DMS153 (cell line): ENCODE measurements around the gene CCDC51.
"Not testable (repeated sequence)": the region's sequence is repeated elsewhere in the genome, so short reads cannot be mapped to it uniquely, and the experiment has no call there.

Source experiments
- DNase-seq: peaks from one replicate; lab custom pipeline; 2025; lab: John Stamatoyannopoulos, UW

CCDC51 gene

DNA sequence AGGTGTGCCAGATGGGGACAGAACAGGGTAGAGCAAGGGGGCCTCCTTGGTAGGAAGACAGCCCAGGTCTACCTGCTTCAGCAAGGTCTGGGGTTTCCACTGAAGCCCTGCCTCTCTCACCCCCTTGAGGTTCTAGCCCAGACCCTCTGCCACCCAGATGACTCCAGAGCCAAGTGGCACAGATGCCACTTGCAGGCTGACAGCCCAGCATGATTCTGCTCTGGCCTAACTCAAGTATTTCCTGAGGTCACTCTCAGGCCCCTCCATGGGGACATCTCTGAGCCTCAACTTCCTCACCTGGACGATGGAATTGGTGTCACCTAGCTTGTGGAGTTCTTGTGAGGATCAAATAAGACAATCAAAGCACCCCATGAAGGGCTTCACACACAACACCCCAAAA, 33.9 kb downstream of the CCDC51 start:
- DNase-seq: no peak

DNA sequence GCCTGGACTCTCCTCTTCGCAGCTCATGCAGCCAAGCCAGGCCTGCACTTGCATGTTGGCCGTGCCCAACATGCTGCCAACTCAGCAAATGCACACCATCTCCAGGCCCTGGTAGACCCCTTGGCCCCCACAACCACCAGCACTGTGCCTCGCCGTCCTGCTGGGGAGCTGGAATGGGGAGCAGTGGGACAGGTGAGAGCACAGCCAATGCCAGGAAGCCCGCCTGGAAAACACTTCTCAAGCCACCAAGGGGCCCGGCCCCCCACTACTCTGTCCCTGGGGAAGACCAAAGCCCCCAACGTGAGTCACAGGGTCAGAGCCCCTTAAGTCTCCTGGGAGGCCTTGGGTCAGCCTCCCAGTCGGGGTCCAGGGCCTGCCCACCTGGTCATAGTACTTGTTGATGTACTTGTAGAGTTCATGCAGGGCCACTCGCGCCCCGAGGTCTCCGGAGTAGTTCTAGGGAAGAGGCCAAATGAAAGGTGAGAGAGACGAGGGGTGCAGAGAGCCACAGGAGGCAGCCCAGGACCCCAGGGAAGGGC, 34.5 kb downstream of the CCDC51 start:
- DNase-seq: no peak

DNA sequence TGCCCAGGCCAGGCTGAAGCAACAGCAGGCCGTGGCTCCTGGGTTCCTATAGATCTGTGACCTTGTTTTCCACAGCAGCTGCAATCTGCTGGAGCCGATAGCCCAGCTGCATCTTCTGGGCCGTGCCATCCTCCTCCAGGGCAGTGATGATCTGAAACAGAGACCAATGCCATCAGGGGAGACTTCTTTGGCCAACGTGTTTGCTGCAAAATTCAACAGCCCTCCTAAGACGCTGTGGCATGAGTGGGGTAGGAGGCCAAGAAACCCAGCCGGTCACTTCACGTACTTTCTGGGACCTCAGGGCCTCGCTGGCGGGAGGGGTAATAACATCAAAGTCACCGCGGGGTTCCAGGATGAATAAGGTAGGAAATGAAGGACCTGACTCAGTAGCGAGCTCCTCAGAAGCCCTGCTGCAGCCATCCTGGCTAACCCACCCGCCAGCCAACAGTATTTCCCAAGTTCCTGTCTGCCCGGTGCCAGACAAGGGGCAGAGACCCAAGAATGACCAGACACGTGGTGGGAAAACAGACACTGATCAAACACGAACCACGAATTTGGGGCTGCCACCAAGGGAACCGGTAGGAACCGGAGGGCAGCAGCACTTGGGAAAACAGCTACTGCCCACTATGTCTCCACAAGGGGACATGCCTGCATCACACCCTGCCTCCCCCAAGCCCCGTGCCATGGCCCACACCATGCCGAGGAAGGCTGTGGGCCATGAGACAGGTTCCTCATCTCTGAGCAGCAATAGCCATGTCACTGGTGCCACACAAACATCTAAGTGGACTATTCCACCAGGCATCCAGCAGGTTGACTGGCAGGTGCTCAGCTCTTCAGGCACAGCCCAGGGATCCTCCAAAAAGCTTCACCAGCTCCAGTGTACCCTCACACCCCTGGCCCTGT, 35.2 kb downstream of the CCDC51 start:
- no peak for DNase-seq

DNA sequence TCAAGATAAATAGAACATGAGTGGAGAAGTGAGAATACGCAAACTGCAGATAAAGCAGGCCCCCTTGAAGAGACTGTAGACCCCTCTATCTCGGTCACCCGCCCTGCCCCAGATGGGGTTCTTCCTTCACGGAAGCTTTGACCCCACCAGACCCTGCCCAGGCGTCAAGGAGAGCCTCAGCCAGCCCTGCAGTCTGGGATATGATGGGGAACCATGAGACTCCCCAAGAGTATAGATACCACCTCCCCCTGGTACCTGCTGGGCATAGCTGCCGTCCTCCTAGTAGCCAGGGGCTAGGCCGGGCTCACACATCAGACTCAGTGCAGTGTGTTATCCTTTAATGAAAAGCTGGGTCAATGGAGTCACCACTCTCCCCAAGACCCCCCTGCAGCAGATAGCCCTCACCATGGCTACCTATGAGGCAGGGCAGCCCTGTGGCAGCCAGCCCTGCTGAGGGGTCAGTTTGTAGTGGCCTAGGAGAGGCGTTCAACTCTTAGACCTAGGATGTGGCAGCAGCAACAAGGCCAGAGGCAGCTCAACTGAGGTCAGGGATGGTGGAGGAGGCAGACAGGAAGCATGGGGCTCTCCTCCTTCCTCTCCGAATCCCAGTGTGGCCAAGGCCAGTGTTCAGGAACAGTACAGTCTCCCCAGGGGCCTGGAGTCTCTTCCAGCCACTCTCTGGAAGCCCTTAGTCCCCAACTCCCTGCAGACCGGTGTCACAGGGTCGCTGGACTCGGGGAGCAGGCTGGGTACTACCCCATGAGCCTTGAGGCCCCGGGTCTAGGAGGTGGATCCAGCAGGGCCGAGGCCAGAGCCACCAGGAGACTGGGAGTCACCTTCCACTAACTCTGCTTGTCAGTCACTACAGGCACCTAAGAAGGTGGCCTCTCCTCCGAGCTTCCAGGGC, 36.1 kb downstream of the CCDC51 start:
- no peak for DNase-seq

DNA sequence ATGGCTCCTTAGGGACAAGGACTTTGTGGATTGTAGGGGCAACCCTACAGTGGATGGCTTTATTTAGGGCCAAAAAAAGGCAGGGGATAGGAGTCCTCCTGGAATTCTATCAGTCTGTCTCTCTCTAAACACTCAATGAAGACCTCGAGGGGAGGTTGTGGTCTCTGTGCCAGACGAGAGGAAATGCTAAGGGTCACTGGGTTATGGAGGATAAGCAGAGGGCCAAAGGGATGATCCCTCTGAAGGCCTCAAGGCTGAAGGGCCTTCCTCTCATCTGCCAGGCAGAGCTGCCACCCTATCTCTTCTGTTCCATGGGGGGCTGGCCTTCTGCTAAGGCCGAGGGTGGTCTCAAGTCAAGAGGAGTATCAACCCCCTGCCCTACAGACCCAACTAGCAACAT, 37.0 kb downstream of the CCDC51 start:
- no peak for DNase-seq

DNA sequence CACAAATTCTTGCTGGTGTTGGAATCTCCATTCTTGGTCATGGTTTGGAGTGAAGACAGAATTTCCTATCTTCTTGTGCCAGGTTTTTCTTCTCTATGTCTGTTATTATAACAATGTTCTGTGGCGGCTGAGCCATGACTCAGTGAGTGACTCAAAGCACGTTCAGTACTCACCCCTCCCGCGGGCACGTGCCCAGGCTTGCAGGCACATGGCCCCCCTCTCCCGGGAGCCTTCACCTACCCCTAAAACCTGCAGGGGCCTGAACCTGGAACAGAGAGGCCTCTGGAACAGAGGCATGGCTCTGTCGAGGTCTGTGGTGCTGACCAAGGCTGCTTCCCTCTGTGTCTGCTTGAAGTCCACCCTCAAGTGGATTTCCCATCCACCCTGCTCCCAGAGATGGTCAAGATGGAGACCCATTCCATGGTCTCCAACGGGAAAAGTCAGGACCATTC, 37.6 kb downstream of the CCDC51 start:
- DNase-seq: no peak

DNA sequence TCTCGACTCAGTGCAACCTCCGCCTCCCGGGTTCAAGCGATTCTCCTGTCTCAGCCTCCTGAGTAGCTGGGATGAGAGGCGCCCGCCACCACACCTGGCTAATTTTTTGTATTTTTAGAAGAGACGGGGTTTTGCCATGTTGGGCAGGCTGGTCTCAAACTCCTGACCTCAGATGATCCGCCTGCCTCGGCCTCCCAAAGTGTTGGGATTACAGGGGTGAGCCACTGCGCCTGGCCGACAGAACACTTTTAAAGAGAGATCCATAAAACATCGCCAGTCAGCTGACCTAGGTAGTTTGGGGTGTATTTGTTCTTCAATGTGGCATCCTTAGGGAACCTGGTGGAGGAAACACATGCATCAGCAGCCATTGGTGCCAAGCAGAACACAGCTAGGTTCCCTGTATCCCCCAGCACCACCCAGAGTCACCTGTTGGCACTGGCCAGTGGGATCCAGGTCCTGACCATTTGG, 38.5 kb downstream of the CCDC51 start:
- not testable (repeated sequence) for DNase-seq

DNA sequence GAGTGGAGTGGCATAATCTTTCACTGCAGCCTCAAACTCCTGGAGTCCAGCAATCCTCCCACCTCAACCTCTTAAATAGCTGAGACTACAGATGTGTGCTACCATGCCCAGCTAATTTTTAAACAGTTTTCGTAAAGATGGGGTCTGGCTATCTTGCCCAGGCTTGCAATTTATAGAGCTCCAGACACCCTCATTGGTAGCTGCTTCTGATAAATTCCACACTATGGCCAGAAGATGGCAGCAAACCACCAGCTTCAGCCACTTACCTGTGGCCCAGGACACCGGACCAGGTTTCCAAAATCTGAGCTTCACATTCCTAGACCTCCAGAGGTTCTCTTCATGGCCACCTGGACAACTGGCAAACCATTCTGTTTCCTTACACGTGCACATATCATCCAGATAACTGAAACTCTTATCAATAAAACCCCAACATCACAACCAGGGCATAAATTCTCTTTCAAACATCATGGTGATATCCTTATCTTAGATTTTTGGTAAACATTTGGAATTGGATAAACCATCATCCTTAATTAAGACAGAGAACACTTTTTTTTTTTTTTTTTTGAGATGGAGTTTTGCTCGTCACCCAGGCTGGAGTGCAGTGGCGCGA, 39.0 kb downstream of the CCDC51 start:
- DNase-seq: peak; percentile 1

DNA sequence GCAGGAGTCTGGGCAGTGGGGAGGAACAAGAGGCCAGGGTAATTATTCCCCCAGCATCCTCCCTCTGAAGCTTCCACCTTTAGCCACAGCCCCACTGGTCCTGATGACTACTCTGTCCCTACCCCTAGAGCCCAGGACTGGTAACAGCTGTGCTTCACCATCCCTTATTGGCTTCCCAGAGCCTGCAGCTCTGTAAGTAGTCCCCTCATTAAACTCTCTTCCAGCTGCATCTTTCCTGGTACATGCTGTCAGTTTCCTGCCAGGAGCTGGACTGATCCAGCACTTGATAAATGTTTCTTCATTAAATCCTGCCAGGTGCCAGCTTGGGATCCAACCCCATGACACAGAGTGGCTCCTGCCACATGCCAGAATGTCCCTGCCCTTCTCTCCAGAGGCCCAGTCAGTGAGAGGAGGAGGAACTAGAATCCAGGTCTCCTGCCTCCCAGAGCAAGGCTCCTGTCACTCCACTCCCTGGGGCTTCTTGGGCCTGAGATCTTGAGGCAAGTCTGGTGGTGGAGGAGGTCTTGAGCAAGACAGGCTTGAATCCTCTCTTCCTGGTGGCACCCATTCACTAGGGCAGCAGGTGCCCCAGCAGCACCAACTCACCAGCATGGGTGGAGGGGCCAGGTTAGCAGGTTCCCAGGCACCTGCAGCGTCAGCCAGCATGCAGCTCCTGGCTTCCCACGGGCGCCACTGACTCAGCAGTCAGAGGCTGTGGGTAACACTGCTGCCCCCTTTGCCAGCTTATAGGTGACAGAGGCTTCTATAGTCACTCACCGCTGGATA, 40.3 kb downstream of the CCDC51 start:
- no peak for DNase-seq

DNA sequence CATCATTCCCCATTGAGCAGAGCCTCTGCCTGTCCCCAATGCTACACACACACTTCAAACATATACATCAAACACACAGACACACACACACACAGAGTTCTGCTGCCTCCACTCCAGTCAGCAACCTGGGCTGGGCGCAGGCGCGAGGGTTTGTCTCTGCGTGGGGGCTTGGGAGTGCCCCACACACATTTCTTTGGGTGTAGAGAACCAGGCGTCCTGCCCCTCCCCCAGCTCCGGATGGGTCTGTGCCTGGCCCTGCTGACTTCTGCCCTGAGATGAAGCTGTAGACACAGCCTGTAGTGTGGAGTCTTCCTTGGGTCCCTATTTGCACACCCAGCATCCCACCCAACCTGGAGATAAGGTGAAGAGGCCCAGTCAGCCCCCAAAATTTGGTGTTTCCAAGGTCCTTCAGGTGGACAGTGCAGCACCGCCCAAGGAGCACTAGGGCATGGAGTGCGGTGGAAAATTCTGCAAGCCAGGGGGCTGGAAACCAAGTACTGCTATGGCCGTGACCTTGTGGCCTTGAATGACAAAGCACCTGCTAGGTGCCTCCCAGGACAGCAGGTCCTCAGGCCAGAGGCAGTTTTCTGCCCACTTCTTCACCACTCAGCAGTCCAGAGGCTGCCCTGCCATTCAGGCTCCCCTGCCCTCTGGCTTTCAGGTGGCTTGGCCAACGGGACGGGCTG, 41.1 kb downstream of the CCDC51 start:
- DNase-seq: no peak

DNA sequence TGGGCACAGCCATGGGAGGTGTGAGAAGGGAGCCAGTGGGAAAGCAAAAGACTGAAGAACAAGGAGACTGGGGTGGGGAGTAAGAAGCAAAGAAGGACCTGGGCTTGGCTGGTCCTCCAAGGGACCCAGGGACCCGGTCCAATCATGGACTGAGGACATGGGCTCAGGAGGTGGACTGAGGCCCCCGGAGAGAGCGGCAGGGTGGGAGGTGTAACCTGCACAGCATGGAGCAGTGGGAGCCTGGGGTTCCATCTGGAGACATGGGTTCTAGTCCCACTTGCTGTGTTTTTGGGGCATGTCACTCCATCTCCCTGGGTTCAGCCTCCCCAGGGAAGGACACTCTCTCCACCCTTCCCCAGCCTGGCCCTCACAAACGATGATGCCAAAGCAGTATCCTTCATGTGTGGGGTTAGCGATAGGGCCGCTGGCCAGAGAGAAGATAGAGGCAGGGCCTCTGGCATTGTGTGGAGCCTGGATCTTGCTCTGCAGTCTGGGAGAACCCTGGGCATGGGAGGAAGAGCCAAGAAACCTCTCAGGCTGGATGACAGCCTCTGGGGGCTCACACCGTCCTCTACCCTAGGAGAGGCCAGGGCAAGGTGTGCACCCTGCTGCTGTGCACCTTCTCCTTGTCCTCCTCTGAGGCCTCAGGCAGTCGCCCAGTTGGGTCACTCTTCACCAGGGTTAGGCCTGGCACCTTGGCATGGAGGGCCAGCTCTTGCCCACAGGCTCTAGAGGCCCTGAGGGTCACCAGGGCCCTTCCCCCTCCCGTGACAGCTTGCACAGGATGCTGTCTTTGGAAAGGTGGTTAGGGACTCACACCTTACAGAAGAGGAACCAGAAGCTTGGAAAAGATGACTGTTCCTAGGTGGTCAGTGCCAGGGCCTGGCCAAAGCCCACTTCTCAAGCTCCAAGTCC, 41.9 kb downstream of the CCDC51 start:
- DNase-seq: no peak

DNA sequence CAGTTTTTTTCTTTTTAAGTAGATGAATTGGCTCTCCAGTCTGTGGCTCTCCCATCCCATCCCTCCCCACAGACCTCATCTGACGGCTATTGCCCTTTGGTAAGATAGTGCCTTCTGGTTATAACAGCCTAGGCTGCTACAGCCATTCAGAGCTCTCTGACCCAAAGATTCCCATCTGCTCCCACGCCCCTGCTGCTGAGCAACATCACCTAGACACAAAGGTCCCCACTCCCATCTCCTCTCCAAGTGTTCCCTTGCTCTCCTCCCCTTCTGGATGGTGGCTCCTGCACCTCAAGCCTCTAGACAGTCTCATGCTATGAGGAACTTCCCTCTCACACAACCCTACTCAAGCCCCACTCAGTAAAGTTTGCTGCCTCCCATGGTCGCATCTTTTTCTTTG, 44.2 kb downstream of the CCDC51 start:
- DNase-seq: no peak

DNA sequence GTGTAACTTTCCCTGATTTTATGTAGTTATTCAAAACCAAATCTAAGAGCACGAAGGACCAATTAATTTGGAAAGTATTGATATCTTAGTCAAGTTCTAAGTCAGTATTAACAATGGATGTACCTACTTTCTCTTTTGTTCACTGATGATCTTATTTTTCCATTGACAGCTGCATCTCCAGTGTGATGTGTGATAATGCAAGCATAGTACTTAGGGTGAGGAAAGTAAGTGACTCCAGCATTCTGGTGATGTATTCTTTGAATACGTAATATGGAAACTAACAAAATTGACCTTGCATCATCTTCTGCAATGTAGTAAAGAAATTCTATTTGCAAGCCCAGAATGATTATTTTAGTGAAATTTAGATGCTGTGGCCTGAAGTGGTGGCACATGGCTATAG, 45.5 kb downstream of the CCDC51 start:
- DNase-seq: no peak

DNA sequence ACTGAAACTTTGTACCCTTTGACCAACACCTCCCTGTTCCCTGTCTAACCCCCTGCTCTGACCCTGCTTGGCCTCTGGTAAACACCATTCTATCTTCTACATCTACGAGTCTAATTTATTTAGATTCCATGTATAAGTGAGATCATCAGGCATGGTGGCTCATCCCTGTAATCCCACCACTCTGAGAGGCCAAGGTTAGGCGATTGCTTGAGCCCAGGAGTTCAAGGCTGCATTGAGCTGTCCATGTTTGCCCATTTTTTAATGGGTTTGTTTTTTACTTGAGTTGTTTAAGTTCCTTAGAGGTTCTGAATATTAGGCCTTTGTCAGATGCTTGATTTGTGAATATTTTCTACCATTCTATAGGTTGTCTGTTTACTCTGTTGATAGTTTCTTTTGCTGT, 51.0 kb downstream of the CCDC51 start:
- DNase-seq: no peak

DNA sequence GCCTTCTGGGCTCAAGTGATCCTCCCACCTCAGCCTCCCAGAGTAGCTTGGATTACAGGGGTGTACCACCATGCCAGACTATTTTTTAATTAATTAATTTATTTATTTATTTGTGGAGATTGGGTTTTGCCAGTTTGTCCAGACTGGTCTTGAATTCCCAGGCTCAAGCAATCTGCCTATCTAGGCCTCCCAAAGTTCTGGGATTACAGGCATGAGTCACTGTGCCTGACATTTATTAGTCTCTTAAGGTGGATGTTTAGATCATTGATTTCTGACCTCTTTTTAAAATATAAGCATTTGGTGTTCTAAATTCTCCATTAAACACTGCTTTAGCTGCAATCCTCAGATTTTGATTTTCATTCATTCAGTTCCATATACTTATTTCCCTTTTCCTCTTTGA, 52.3 kb downstream of the CCDC51 start:
- no peak for DNase-seq
